Measurements from ENCODE around the gene EML5.

Gene EML5

DNA sequence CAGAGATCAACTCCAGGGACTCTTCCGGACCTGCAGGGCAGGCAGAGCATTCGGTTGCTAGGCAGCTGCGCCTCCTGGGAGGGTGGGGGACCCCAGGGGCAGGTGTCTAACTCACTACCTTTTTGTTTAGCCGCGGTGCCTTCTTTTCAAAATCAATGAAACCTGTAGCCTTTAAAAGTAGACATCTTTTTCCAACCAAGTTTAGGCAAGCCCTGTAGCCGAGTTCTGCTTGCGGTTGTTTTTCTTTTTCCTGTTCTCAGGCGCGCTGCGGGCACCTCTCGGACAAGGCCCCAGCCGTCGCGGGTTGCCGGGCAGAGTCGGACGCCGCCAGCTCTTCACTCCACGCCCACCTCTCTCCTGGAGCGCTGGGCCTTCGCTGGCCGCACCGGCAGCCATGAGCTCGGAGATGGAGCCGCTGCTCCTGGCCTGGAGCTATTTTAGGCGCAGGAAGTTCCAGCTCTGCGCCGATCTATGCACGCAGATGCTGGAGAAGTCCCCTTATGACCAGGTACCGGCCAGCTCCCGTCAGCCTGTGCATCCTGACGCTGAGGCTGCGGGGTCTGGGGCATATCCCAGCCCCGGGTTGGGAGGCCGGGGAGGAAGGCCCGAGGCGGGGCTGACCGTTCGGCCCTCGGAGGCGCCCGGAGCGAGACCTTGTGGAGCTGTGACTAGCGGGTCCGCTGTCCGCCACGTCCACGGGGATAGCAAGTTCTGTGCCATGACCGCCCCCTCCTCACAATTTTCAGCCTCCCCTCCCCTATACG lies 31.7 kb upstream of the EML5 start, which contains the start of gene TTC8:
TSS of gene TTC8 (plus strand) at position 338 of the 764 bp plus-strand sequence. CDS start at position 395, 57 bp downstream.
- H4K20me1 ChIP-seq (ENCODE audit: low read depth, low read length), result no peaks in the 10 kb centered on the region
- peak within 1 kb of the TSS; percentile 66 for H3K4me2 ChIP-seq (ENCODE audit: low read depth, low read length, poor library complexity, severe bottlenecking)
- no peaks in the 10 kb centered on the region; the same call in 1 of the 2 replicates for H3F3A ChIP-seq (ENCODE audit: insufficient read depth)
- peak within 1 kb of the TSS; percentile 58 for H3K9ac ChIP-seq (ENCODE audit: low read length)
- no peaks in the 10 kb centered on the region for H3K36me3 ChIP-seq (ENCODE audit: low read length)
- no peaks in the 10 kb centered on the region for H3K9me3 ChIP-seq (ENCODE audit: insufficient read depth, low read length)
- H2AFZ ChIP-seq (ENCODE audit: low read depth, low read length, severe bottlenecking), result peak within 1 kb of the TSS; percentile 76
- peak within 1 kb of the TSS; percentile 57 for H3K4me3 ChIP-seq (ENCODE audit: insufficient read depth, low read length, poor library complexity, severe bottlenecking)
- no peaks in the 10 kb centered on the region for H3K9me2 ChIP-seq (replicated peaks; ENCODE audit: insufficient read depth, low read length)
- TF ChIP-seq, protein P1, sequence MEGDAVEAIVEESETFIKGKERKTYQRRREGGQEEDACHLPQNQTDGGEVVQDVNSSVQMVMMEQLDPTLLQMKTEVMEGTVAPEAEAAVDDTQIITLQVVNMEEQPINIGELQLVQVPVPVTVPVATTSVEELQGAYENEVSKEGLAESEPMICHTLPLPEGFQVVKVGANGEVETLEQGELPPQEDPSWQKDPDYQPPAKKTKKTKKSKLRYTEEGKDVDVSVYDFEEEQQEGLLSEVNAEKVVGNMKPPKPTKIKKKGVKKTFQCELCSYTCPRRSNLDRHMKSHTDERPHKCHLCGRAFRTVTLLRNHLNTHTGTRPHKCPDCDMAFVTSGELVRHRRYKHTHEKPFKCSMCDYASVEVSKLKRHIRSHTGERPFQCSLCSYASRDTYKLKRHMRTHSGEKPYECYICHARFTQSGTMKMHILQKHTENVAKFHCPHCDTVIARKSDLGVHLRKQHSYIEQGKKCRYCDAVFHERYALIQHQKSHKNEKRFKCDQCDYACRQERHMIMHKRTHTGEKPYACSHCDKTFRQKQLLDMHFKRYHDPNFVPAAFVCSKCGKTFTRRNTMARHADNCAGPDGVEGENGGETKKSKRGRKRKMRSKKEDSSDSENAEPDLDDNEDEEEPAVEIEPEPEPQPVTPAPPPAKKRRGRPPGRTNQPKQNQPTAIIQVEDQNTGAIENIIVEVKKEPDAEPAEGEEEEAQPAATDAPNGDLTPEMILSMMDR (IDR thresholded peaks at IDR 0.05; ENCODE audit: insufficient read depth, low read length, poor library complexity, severe bottlenecking), result no peak
- TF ChIP-seq EZH2phosphoT487 (conservative IDR thresholded peaks at IDR 0.05; ENCODE audit: low read length), result no peak
- no peaks in the 10 kb centered on the region for H3K27me3 ChIP-seq (ENCODE audit: low read length)
- H3K79me2 ChIP-seq (ENCODE audit: insufficient read depth, low read length), result no peaks in the 10 kb centered on the region
- peak within 1 kb of the TSS; percentile 44 for H3K27ac ChIP-seq (ENCODE audit: low read depth, low read length)

GRCh38 chr14:88823968-88824313 lies 31.2 kb upstream of the EML5 start:
- Histone ChIP-seq H3F3A (ENCODE audit: insufficient read depth) (no peaks in the 10 kb centered on the region; the same call in 1 of the 2 replicates), H3K79me2 (ENCODE audit: insufficient read depth, low read length) (no peaks in the 10 kb centered on the region), H3K9me2 (replicated peaks; ENCODE audit: insufficient read depth, low read length) (no peaks in the 10 kb centered on the region), H3K27me3 (ENCODE audit: low read length) (no peaks in the 10 kb centered on the region), H3K9me3 (ENCODE audit: insufficient read depth, low read length) (no peaks in the 10 kb centered on the region), H3K27ac (ENCODE audit: low read depth, low read length) (no peak overlapping the region), H3K9ac (ENCODE audit: low read length) (peak overlapping the region; percentile 58), H3K4me2 (ENCODE audit: low read depth, low read length, poor library complexity, severe bottlenecking) (peak overlapping the region; percentile 66), H4K20me1 (ENCODE audit: low read depth, low read length) (no peaks in the 10 kb centered on the region), H2AFZ (ENCODE audit: low read depth, low read length, severe bottlenecking) (peak overlapping the region; percentile 76), H3K4me3 (ENCODE audit: insufficient read depth, low read length, poor library complexity, severe bottlenecking) (peak overlapping the region; percentile 57), H3K36me3 (ENCODE audit: low read length) (no peaks in the 10 kb centered on the region)
- TF ChIP-seq EZH2phosphoT487 (conservative IDR thresholded peaks at IDR 0.05; ENCODE audit: low read length), result no peak
- TF ChIP-seq, protein P1 (IDR thresholded peaks at IDR 0.05; ENCODE audit: insufficient read depth, low read length, poor library complexity, severe bottlenecking), result no peak

DNA sequence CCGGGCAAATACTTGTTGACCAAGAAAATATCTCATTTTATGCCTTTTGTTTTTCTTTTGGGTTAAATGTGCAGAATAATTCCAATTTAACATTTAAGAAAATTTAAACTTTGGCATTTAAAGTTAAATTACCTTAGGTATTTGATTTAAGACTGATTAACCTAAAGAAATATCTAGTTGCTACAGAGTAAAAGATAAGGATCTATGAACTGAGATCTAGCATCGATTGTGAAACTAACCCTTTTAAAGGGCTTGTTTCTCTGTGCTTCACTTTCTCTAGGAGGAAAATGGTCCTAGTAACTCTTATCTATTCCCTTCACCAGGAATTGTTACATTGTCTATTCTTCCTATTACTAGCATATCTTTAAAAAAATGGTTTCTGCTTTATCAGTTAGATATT lies 29.1 kb upstream of the EML5 start:
- Histone ChIP-seq H2AFZ (ENCODE audit: low read depth, low read length, severe bottlenecking) (no peak overlapping the region), H3K27ac (ENCODE audit: low read depth, low read length) (no peak overlapping the region), H3K9ac (ENCODE audit: low read length) (no peak overlapping the region), H3K4me2 (ENCODE audit: low read depth, low read length, poor library complexity, severe bottlenecking) (no peak overlapping the region), H3K4me3 (ENCODE audit: insufficient read depth, low read length, poor library complexity, severe bottlenecking) (no peak overlapping the region), H4K20me1 (ENCODE audit: low read depth, low read length) (no peaks in the 10 kb centered on the region), H3K9me3 (ENCODE audit: insufficient read depth, low read length) (no peaks in the 10 kb centered on the region), H3K9me2 (replicated peaks; ENCODE audit: insufficient read depth, low read length) (no peaks in the 10 kb centered on the region), H3K27me3 (ENCODE audit: low read length) (no peaks in the 10 kb centered on the region), H3F3A (ENCODE audit: insufficient read depth) (no peaks in the 10 kb centered on the region; the same call in 1 of the 2 replicates), H3K79me2 (ENCODE audit: insufficient read depth, low read length) (no peaks in the 10 kb centered on the region), H3K36me3 (ENCODE audit: low read length) (no peaks in the 10 kb centered on the region)
- TF ChIP-seq, protein P1 (IDR thresholded peaks at IDR 0.05; ENCODE audit: insufficient read depth, low read length, poor library complexity, severe bottlenecking), result no peak
- no peak for TF ChIP-seq EZH2phosphoT487 (conservative IDR thresholded peaks at IDR 0.05; ENCODE audit: low read length)

All from SU-DHL-6 (cell line).